CD4-positive, alpha-beta T cell treated with Interleukin-1 beta for 1 hour (primary cell): ENCODE results near the gene FAAH2.
"Not testable (repeated sequence)": the region's sequence is repeated elsewhere in the genome, so short reads cannot be mapped to it uniquely, and the experiment has no call there.

Experiments
- DNase-seq, 2 donors: peaks; one replicate each; pipeline ENCODE4 v3.0.0-alpha.2; 2020 to 2022

Gene FAAH2

DNA sequence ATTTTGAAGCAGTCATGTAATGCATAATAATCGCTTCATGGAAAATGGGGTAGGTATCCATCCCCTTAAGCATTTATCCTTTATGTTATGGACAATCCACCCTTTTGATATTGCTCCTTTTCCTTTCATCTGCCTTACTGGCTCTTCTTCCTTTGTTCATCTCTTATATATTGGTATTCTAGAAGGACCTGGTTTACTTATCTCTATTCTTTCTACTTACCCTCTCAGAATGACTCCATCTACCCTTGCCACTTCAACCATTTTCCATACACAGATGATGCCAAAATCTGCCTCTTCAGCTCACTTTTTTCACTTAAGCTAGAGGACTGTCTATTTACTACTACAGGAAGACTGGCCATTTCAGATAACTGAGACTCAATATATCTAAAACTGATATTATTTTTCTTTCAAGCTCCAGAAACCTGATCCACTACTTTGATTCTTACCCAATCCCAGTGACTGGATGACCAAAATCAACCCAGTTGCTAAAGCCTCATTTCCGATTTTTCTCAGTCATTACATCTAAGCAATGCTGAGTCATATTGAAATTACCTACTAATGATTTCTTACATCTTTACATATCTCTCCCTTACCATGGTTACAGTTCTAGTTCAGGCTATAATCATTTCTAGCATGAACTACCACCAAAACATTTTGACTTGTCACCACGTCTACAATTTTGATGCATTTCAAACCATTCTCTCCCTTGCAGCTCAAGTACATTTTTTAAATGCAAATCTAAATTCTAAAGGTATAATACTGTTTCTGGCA is 93.7 kb downstream of the FAAH2 start:
- no peak for DNase-seq

DNA sequence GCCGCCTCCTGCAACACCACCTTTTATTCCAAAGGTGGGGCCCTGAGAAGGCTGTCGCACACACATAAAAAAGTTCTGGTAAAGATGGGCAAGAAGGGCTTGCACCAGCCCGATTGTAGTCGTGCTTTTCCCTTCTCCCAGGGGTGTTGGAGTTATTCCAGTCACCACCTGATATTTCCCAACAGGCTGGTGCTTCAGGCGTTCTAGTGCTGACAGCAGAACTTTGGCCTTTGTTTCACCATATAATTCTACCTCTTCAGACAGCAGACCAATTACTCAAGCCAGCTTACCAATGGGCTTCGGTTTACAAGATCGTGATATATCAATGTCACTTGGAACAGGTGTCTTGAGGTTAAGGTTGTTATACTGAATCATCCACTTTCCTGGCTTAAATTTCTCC is 107.7 kb downstream of the FAAH2 start:
- not testable (repeated sequence) for DNase-seq

DNA sequence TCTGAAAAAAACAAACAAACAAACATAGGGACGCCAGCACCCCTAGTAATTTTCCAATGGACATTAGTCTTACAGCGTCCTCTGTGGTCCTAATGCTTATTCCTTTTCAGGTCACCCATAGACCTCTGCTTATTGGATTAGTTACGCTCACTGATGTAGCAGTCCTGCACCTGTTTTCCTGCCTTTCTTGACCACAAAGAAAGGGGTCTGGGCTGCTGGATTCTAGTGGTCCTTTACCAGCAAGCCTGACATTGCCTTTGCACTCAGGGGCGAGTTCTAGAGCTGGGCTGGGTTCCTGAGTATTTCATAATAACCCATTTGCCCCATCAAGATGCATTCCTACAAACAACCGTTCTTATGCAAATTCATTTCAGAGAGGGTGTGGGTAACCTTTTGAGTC is 116.7 kb downstream of the FAAH2 start:
- DNase-seq: not testable (repeated sequence)

DNA sequence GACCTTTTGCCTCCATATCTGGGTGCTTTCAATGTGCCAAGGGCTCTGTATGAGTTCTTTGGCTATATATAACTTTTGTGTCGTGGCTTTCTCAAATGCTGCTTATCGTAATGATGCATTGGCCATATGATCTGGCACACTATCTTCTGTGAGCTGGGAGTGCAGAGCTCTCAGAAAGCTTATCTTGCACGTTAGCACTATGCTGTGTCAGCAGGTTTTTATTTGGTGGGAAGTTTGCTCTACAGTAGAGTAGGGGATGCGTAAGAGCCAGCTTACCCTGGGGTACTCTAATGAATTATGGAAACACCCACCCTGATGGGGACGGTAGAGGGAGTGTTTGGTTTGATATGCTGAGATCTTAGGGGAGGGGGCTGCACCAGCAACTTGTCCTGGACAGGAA is 119.6 kb downstream of the FAAH2 start:
- DNase-seq: no peak

DNA sequence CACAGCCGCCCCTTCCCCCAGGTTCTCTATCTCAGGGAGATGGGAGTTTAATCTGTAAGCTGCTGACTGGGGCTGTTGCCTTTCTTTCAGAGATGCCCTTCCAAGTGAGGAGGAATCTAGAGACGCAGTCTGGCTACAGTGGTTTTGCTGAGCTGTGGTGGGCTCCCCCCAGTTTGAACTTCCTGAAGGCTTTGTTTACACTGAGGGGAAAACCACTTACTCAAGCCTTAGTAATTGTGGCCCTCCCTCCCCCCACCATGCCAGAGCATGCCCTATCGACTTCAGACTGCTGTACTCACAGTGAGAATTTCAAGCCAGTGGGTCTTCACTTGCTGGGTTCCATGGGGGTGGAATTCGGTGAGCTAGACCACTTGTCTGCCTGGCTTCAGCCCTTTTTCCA is 131.3 kb downstream of the FAAH2 start:
- DNase-seq: no peak

DNA sequence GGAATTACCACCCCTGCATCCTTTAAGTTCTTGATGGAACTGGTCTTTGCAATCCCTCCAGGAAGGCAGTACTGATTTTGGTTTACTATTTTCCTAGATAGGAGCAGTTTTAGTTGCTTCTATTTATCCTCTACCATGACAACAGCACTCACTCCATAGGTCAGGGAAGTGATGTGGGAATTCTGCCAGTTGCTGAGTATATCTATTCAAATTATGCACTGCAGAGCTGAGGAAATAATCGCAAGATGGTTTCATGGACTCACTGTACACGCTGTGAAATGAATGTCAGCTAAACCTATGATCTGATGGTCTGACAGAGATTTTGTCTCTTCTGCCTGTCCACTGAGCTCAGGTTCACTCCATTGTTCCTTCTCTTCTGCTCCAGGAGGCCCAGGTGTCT is 135.8 kb downstream of the FAAH2 start:
- DNase-seq: no peak

DNA sequence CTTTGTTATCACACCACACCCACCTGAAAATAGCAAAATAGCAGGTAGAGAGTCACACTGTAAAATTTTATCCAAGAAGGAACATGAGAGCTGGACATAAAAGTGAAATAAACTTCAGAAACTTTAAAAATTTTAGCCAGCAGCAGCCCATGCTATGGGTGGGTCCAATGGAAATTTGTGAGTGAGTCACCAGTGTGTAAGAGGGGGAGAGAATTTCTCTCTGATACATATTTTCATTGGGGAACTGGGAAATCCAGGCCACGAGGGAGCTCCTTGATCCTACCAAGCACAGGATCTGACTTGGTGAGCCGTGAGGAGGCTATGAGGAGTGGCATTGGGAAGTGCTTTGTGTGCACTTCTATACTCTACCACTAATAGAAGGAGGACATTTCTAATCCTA is 136.3 kb downstream of the FAAH2 start:
- DNase-seq: no peak

DNA sequence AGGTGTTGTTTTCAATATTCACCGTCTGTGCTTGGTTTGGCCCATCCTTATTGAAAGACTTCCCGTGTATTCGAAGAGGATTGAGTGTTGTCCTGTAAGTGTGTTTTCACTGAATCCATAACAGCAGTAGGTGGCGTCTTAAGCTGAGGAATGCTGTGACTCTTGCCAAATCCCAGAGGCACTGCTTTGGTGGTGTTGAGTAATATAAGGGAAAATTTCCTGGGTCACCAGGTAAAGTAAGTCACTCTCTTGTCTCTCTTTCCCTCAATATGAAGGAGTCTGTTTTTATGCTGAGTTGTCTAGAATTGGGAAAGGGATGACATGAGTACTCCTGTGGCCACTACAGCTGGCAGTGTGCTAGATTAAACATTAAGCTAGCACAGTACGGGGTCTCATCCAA is 158.6 kb downstream of the FAAH2 start:
- DNase-seq: no peak

DNA sequence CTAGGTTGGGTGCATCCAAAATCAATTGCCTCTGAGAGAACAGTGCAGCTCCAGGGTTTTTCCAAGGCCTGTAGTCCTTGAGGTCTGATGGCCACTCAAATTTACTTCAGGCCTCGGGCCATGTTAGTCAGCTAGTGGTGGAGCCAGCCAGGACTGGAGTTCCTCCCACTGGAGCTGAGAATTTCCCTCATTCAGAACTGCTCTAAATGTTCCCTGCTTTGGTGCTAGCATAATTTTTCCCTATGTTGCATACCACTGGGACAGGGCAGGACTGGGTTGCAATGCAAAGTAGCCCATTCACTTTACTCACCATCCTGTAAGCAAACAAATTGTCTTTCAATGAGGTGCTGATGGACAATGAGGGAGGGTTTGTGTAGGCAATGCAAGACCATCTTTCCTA is 159.3 kb downstream of the FAAH2 start:
- no peak for DNase-seq

DNA sequence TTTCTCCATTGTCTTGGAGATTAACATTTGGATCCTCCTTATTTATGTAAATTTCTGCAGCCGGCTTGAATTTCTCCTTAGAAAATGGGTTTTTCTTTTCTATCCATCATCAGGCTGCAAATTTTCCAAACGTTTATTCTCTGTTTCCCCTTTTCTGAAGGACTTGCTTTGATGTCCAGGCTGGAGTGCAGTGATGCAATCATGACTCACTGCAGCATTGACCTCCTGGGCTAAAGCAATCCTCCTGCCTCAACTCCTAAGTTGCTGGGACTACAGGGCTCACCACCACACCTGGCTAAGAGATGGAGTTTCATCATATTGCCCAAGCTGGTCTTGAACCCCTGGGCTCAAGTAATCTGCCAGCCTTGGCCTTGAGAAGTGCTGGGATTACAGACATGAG is 161.3 kb downstream of the FAAH2 start:
- DNase-seq: no peak

DNA sequence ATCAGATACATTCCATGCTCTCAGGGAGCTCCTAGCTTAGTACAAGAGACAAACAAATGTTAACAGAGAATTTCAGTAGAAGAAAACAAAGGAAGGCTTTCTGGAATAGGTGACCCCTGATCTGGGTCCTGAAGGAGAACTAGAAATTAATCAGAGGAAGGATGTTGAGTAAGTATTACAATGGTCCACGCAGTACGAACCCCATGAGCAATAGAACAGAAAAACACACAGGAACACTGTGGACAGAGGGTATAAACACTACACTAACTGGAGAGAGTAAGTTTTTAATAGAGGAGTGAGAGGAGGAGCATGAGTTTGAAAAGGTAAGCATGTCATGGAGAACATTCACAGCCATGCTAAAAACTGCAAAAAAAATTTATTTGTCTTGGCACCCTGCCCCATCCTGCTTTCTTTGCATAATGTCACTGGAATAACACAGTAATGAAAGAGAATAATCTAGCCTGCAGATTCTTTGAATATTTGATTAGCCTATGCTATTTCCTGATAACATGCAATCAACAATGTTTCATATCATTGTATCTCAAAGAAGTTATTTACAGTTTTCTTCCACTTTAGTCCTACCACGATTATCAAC is 165.0 kb downstream of the FAAH2 start:
- no peak for DNase-seq

DNA sequence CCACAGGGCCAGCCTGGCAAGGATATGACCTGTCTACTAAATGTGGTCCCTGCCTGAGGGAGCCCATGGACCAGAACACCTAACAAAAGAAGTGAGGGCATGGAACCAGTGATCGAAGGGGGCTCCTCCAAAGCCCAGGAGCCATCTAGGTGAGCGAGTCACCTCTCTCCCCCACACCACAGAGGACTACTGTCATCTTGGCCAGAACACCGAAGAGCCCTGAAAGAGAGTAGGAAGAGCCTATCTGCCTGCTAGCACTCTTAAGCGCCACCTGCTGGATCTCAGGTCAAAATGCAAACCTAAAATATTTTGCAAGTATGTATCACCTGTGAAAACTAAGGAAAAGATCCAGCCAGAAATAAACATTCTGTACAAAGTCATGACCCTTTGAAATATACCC is 167.4 kb downstream of the FAAH2 start:
- peak; percentile 5 to 14 for DNase-seq

DNA sequence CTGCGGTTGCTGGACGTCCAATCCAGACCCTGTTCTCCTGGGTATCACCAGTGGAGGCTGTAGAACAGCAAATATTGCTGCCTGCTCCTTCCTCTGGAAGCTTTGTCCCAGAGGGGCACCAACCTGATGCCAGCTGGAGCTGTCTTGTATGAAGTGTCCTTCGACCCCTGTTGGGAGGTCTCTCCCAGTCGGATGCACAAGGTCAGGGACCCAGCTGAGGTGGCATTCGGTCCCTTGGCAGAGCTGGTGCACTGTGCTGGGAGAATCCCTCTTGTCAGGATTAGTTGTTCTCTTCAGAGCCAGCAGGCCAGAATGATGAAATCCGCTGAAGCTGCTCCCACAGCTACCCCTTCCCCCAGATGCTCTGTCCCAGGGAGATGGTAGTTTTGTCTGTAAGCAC is 195.0 kb downstream of the FAAH2 start:
- no peak for DNase-seq

DNA sequence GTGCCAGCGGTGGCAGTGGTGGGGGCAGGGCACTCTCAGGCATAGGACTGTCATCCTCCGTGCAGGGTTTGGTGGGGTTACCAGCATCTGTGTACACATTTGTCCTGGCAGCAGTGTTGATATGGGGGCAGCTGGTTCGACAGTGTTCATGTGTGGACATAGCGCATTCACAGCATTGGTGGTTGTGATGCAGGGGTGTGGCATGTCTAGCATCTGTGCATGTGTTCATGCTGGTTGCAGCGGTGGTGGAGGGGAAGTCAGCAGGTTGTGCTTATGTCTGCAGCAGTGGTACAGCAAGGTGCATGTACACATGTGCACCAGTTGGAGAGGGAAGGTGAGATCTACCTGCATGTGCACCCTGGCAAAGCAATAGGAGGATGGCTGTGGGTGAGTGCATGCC is 230.0 kb downstream of the FAAH2 start:
- DNase-seq: no peak

DNA sequence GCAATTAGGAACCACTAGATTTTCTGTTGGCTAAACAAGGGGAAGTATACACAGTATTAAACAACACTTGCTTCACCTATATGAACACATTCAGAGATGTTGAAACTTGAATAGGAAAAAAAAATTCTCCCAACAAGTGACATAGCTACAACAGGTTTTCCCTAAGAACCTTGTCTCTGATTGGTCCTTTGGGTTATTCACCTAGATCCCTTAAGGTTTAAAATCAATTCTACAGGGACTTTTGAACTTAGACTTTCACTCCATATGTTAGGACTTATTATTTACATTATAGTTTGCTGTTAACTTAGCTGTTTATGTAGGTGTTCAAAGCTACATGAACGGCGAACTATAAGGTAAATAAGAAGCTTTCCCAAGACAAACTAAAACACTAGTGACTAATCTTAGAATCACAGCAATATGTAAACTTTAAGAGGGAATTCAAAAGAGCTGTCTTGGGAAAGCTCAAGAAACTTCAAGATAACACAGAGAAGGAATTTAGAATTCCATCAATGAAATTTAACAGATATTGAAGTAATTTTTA is 233.1 kb downstream of the FAAH2 start:
- no peak for DNase-seq

DNA sequence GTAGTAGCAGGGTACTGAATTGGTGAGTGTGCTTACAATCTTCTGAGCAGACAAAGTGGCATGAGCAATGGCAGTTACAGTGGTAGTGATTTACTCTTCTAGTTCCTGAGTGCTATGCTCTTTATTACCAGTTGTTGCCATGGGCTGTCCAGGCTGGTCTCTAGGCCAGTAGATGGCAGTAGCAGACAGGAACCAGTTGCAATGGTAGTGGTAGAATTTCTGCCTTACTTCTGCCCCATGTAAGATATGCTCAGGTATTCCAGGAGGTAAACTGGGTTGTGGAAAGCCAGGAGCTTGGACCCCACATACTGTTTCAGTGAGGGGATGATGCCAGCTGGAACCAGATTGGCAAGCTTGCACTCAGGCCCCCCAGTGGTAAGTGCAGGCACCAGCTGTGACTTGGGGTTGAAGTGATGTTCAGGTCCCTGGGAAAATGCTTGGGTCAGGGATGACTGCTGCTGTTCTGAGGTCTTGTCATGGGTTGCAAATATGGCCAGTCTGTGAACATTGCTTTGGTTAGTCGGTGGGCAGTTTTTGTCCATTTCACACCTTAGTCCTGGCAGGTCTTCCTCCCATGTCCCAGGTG is 242.3 kb downstream of the FAAH2 start:
- peak in 1 of 2 donors; percentile 9 for DNase-seq
